HepG2 (cell line): Measurements from ENCODE around the gene SLC2A2. TPM values are rescaled to one million over a fixed set of nuclear protein-coding genes. Genes with fewer than 3 reads are reported as not detected.

Experiments
- DPF2 ChIP-seq: sonication (generic); formaldehyde crosslinking; IDR thresholded peaks from 2 replicates; pipeline ENCODE4 v1.4.0; 2020; ENCODE audit warnings: mild to moderate bottlenecking, low read depth, missing genetic modification reagents, borderline replicate concordance
- HMG20A ChIP-seq: IDR thresholded peaks from 2 replicates; pipeline ENCODE4 v1.6.1; 2016; ENCODE audit warnings: borderline replicate concordance
- MIER3 ChIP-seq: IDR thresholded peaks from 2 replicates; pipeline ENCODE4 v1.6.1; 2016; ENCODE audit warnings: missing compliant biosample characterization, borderline replicate concordance
- PAXIP1 ChIP-seq: sonication (generic); formaldehyde crosslinking; conservative IDR thresholded peaks from 2 replicates; pipeline ENCODE4 v1.4.0; 2020; ENCODE audit warnings: mild to moderate bottlenecking, missing genetic modification reagents, moderate library complexity
- ZBTB37 ChIP-seq: sonication (generic); formaldehyde crosslinking; IDR thresholded peaks from 2 replicates; pipeline ENCODE4 v1.4.0; 2020; ENCODE audit warnings: mild to moderate bottlenecking, missing genetic modification reagents
- ZBTB7B ChIP-seq: sonication (generic); formaldehyde crosslinking; IDR thresholded peaks from 2 replicates; pipeline ENCODE4 v1.4.0; 2020; ENCODE audit warnings: missing genetic modification reagents
- ZNF317 ChIP-seq: sonication (generic); formaldehyde crosslinking; IDR thresholded peaks from 2 replicates; pipeline ENCODE4 v1.5.0; 2020; ENCODE audit warnings: mild to moderate bottlenecking, missing genetic modification reagents
- ZNF510 ChIP-seq: sonication (generic); formaldehyde crosslinking; IDR thresholded peaks from 2 replicates; pipeline ENCODE4 v1.4.0; 2020; ENCODE audit warnings: low read depth, mild to moderate bottlenecking, missing genetic modification reagents
- polyA plus RNA-seq, 8 experiments: library from polyadenylated mRNA; depleted of rRNA in 3 of 8; stranded (reverse) in 7 of 8; unstranded in 1 of 8; fragments of >200 nt; fragmentation: Illumina TruSeq in 4 of 8; extraction: Trizol in 4 of 8; gene quantifications; 2 replicates each; pipeline versions ENCODE4 v1.2.1 to v1.2.3, GENCODE V29; 2011 to 2016; ENCODE audit warnings: low read depth in 4 of 8, missing spikeins in 1 of 8, mixed read lengths in 1 of 8; ENCODE audit not compliant: insufficient read depth in 1 of 8
- total RNA-seq, 5 experiments: library from RNA; depleted of rRNA; stranded (reverse); fragments of >200 nt; fragmentation: Illumina TruSeq; extraction: Trizol; gene quantifications; 2 replicates each; pipeline ENCODE4 v1.2.3, GENCODE V29; 2016; ENCODE audit warnings: low read depth in 1 of 5

The SLC2A2 gene
- total and polyA plus RNA-seq, 2 of the 13 experiments (the other 11 are each of a cell fraction or from before 2014, with no cell fraction given), result 19.5 to 23.2 TPM

GRCh38 chr3:170975283-170976189 lies 51.0 kb downstream of the SLC2A2 start (continued):
- TF ChIP-seq PAXIP1 (CRISPR knock-in tag) (peak; percentile 63; the same call in 1 of the 2 replicates), MIER3 (CRISPR knock-in tag) (0 out of 2 replicates have a peak, but pooled peaks have one; percentile 19), HMG20A (CRISPR knock-in tag) (peak; percentile 36; the same call in 1 of the 2 replicates), ZNF317 (CRISPR knock-in tag) (peak; percentile 85; the same call in 1 of the 2 replicates), DPF2 (CRISPR knock-in tag) (no peak), ZBTB7B (0 out of 2 replicates have a peak, but pooled peaks have one; percentile 29), ZNF510 (CRISPR knock-in tag) (no peak), ZBTB37 (CRISPR knock-in tag) (no peak)
